ENCODE results near the gene EVL.

EVL gene

DNA sequence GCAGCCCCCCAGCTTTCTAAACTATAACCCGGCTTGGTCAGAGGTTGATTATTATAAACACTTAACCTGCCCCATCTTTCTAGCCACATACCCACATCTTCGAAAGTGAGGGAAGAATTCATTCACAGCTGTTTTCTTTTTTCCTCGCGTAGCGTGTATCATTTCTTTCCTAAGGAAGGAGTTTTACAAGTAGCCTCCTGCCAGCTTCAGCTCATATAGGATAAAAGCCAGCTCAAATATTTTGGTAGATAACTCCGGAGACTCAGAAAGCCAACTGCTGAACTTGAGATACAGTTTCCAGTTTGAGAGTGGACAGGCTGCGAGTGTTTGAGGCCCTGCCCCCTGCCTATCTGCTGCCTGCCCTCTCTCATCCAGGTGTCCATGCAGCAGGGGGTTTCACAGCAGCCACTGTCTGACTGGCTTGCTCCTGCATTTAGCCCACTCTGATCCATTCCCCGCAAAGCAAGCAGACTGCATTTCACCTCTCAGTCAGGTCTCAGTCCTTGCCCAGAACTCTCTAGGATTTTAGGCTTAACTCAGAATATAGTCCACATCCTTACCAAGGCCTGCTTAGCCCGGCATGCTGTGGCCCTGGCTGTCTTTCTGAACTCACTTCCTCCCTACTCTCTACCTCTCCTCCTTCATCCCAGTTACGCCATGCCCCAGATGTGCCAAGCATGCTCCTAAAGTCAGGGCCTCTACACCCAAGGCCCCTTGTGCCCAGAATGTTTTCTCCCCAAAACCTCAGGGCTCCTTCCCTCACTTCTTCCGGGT lies 46.9 kb downstream of the EVL start:
- no peak for DNase-seq

DNA sequence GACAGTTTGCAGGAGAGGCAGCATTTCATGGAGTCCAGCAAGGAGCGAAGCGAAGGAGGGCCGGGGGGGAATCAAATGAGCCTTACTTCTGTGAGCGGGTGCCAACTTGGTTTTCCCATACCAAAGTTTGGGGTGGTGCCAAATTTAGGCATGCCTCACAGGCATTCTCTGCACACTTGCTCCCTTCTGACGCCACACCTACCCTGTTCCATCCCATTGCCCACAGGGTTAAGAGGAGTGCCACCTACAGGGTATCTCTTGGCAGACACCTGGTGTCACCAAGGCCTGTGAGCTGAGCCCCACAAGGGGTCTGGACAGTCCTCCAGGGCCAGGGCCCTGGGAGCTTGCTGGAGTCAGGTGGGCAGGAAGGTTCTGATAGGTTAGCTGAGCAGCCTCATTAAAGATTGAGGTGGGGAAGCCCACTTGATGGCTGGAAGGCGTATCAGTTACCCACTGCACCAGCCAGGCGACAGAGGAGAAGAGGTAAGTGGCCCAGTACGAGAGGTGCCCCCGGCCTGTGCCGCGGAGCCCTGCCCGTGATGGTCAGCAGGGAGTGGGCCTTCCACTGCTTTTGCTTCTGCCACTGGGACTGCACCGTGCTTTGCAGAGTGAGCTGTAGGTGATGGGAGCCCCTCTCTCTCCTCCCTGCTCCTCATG lies 49.0 kb downstream of the EVL start:
- no peak for DNase-seq

DNA sequence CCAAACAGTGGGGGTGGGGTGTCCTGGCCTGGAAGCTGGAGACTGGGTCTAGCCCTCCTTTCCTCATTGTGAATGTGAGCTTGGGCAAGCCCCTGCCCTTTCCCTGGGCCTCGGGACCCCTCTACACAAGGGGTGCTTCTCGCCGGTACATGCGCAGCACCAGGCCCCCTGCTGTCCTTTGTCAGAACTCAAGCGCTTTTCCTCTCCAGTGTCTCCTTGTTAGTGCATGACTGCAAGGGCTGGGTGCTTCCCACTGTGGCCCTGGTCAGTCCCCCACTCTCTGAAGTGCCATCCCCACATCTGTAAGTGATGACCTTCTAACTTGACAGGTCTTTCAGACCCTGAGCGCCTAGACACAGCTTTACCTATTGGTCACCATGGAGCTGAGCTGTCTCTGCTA lies 50.0 kb downstream of the EVL start:
- DNase-seq = no peak

DNA sequence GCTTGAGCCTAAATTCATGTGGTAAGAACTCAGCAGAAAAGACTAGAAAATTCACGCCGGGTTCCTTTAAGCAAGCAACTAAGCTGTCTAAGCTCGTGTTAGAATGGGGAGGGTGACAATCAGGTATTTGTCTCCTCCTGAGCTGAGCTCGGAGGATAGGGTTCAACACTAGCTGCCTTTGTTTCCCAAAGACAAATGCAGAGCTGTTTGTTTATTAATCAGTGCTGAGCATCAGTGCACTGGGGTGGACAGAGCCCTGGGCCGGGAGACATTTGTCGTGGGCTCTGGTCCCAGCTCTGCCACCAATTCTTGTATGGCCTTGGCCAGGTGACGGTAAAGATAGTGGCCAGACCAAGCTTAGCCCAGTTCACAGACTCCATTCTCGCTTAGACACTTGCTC lies 50.5 kb downstream of the EVL start:
- DNase-seq = no peak

DNA sequence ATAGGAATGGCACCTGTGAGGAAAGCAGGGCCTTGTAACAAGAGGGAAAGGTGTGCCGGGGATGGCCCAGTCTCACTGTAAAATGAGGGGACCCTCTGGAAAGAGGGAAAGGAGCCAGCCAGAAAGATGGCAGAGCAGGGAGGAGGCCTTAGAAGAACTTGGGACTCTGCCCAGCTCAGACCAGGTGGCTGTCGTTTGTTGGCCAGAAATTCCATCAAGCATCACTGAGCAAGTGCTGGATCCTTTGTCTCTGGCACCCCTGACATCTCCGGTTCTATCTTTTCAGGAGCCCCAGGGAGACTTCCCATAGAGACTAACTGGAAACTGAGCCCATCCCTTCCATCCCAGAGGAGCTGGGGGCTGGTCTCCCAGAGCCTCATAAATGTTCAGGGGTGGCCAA lies 50.9 kb downstream of the EVL start:
- no peak for DNase-seq

DNA sequence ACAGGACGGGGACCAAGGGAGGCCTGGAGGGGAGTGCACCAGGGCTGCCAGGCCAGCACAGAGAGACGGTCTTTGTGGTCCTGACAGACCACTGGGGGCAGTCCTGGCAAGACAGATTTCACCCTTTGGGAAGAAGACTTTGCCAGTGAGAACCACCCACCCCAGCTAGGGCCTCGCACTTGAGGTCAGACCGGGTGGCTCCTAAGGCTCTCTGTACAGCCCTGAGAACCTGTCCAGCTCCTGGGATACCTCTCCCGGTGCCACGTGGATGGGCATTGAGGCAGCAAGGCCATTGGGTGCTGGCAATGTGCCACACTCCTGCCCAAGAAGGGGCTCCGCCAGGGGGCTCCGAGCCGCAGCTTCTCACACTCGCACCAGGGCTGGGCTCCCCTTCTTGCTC lies 51.8 kb downstream of the EVL start:
- no peak for DNase-seq

DNA sequence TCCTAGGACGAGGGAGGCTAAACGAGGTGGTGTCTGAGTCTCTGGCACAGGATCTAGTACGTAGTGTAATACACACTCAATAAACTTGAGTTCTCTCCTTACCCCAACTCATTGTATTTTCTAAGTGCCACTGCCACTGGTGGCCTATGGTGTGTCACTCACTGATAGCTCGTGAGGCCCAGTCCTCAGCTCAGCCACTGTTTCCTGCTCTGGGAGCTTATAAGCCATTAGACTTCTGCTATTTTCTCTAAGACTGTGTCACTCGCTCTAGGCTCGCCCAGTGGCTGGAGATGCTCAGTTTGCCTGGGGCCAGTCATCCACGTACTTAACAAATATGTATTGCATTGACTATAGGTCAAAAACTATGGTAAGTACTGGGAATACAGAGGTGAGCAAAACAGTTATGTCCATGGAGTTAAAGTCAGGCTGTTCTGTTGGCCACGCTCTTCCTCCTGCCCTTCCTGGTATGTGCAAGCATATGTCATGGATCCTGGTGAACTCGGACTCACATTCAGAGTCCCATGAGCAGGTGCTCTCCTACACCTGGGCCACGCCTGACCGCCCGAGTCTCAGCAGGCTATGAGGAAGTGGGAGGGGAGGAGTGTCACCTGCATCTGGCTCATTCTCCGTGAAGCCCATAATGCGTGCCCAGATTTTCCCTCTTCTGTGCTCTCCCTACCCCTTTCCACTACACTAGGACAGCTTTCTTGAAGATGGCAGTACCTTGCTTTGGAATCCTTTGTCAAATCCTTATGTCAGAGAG lies 52.6 kb downstream of the EVL start:
- DNase-seq = no peak

DNA sequence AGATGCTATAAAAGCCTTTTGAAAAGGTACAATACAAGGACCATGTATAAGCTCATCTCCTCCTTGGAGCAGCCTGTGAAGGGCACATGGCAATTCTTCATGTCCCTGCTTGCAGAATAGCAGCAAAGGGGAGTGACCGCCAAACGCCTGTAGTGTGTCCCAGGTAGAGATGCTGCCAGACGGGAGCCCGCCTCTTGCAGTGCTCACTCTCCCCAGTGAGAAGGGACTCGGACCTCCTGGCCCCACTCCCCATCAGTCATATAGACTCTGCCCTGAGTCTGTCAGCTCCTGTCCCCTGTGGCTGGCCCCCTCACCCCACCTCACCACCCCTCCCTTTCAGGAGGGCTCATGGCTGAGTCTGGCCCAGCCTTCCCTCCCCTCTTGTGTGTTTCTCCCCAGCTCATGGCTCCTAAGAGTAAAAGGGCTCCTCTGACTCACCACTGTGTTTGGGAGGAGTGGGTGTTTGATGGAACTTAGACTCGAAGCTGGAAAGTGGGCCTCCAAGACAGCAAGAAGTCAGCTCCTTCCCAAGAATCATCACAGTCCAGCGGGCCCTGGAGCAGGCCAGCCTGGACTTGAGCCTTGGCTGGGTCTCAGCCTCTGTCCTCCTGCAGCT lies 53.3 kb downstream of the EVL start:
- no peak for DNase-seq

DNA sequence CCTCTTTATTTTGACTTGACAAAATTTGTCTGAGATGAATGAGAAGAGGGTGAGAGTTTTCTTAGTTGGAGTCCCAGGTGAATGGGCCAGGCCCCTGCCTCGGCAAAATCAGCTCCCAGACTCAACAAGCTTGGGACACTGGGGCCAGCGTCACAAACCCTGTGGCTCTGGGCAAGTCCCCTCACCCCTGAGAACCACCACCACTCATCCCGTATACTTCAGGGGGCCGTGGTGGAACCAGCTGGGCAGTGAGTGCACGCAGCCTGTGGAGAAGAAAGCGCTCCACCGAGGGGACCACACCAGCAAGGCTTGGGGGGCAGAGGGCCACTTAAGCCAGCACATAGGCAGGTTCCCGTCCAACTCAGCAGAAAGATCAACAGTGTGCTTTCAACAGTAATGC lies 54.0 kb downstream of the EVL start:
- DNase-seq = no peak

DNA sequence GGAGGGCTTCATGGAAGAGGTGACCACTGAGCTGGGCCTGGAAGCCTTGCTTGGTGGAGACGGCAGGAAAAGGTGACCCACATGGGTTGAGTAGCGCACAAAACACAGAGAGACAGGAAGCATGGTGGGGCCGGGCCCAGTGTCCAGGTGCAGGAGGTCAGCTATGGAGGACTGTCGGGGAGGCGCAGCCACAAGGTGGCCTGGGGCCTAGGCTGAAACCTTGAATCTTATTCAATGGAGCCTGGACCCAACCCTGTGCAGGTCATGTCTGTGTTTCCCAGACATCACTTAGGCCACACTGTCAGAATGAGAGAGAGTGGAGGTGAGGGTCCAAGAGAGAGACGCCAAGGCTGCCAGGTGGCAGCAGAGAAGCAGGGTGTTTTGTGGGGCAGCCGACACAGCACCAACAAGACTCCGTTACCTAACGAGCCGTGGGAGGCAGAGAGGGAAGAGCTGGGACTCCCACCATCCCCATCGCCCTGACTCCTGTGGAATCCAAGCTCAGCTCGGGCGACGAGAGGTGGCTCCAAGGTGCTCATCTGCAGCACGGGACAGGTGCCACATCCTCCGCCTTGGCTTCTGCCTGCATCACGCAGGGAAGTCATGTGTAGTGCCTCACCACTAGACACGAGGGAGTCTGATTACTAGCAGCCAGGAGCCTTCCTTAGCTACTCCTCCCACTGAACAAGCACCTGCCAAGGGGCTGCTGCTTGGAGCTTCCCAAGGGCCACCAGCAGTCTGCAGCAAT lies 55.5 kb downstream of the EVL start:
- DNase-seq = no peak

DNA sequence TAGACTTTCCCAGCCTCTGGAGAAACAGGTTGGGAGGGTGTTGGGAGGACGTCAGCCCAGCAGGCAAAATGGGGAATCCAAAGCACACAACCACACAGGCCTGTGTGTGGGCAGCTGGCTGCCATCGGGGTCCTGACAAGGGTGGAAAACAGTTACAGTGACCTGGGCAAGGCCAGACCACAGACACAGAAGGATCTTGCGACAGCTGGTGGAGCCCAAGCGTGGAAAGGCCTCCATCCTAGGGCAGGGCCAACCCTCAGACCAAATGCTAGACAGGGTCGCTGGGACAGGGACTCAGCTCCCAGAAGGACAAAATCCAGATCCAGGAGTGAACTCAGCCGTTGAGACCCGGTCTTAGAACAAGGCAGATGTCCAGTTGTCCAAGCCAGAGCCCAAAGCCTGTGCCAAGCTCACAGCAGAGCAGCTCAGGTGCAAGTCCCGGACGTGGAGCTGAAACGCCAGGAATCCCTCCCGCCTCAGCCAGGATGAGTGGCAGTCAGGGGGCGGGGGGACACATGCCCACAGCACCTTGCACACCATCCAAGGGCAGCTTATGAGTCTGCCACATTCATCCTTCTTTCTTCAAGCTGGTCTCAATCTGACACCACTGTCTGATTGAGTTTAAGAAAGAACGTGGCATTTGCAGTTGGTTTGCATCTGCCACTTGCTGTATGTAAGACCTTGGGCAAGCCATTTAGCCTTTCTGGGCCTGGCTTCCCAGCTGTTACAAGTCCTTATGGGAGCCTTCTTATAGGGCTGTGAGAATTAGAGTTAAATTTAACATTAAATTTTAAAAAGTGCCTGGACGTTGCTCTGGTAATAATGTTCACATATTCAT lies 56.6 kb downstream of the EVL start:
- DNase-seq = no peak

DNA sequence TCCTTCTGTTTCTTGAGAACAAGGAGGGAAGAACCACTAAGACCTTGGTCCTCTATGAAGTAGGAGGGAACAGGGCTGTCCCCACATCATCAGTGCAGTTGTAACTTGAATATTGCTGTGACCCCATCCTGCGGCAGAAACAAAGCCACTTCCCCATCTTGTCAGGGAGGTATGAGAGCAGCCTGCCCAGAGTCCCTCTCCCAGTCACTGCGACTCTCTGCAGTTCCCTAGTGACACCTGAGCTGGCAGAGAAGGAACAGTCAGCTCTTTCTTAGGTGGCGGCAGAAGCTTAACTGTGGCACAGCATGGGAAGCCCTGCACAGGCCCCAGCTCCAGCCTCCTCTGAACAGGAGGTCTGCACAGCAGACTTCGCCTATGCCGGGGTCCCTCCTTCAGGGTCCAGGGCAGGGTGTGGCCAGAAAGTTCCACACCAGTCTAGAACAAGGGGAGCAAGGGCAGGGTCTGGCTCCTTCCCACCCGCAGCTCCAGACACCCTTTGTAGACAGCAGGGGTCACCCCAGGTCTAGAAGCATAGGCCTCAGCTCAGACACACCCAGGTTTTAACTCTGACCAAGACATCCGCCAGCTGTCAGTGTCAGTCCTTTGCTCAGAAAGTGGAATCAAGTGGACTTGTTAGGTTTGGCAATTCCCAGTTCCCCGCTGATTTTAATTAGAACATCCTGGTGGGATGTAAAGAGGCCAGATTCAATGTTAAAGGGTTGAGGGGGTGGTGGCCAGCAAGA lies 57.4 kb downstream of the EVL start:
- DNase-seq = no peak

DNA sequence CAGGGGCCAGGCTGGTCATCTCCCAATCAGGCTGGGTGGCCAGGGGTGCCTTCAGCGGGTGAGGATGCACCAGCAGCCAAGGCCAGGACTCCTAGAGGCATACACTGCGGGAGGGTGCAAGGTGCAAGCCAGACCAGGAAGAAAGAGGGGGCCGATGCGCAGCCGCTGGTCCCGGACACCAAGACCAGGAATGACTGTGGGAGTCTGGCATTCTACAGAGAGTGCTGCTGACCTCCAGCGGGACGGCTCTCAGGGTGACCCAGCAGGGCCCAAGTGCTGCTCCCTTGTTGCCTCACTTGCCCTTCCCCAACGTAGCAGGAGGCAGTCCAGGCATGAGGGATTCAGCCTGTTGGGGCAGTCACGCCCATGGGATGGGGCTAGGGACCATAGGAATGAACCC lies 58.4 kb downstream of the EVL start:
- no peak for DNase-seq

DNA sequence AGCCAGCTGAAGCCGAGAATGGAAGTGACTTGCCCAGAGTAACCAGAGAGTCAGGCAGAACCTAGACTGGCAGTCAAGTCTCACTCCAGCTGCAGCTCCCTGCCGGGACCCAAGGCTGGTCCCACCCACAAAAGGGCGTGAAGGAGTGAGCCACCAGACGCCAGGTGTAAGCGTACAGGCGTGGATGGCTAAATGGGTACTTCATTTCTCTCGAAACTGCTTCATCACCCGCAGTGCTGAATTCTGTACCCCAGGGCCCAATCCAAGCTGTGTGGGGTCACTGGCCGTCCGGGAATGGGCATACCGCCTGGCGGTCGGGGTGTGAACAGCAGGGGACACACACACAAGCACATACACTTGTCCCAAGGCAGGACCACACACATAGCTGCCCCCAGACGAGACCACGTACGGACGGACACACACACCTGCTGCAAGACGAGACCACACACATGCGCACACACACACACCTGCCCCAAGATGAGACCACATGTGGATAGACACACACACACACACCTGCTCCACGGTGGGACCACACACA lies 59.4 kb downstream of the EVL start:
- no peak for DNase-seq

DNA sequence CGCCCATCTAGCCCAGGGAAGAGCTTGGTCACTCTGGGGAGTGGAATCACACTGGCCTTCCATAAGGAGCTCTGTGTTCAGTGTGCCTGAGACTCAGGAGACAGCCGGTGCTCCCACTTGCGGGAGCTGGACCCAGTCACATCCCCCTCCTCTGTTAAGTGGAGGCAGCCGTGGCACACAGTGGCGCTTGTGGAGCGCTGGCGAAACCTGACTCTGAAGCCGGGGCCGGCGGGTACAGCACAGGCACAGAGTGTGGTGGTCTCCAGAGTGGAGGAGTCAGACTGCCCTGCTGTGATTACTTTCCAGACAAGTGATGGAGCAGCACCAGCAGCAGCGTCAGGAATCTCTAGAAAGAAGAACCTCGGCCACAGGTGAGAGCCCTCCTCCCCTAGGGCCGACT lies 61.2 kb downstream of the EVL start:
- no peak for DNase-seq

DNA sequence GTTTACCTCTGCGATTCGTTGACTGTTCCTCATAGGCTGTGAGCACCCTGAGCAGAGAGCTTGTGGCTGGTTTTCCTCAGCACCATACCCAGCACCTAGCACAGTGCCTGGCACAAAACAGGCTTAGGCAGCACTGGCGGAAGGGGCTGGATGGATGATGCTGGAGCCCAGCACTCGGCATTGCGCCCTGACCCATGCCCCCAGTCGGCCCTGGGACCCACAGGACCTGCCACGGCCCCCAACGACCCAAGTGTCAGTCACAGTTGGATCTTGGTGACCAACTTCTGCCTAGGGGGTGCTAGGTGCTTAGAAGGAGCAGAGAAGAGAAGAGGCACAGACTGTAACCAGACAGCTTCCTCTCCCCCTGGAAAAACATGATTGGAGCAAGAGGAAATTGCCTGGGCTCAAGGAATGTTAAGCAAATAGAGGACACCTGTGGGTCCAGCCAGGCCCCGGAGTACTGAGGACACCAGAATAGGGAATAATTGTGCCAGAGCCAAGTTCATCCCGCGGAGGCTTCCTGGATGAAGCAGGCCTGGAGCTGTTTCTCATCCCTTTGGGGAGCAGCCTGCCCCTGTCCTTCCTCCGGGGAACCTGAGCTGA lies 62.7 kb downstream of the EVL start:
- DNase-seq = no peak

DNA sequence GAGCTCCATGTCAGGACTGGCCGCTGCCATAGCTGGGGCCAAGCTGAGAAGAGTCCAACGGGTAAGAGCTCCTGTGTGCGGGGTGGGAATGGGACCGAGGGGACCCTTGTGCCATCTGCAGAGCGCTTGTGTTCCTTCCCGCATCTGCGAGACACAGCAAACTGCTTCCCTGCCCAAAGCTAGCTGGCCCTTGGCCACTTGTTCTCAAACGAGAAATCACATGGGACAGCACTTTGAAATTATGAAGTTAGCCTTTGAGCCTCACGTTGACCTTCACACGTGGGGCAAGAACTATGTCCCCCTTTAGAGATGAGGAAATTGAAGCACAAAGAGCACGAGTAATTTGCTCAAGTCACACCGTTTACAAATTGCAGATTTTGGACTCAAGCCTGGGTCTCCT lies 63.5 kb downstream of the EVL start:
- no peak for DNase-seq

DNA sequence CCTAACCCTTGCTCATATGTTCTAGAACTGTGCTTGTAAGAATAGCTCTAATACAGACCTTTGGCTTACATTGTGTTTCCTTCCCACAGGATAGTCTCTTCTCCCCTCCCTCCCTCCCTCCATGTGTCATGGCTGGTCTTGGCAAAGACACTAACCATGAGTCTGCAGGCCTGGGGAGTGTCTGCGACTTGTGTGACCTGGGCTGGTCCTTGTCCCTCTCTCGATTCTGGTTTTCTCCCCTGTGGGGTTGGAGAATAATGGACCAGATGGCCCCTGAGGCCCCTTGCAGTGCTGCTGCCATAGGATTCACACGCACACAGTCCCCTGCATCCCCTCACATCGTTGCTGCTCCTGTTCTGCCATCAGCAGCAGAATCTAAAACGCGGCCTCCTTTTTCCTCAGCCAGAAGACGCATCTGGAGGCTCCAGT lies 64.0 kb downstream of the EVL start:
- no peak for DNase-seq

DNA sequence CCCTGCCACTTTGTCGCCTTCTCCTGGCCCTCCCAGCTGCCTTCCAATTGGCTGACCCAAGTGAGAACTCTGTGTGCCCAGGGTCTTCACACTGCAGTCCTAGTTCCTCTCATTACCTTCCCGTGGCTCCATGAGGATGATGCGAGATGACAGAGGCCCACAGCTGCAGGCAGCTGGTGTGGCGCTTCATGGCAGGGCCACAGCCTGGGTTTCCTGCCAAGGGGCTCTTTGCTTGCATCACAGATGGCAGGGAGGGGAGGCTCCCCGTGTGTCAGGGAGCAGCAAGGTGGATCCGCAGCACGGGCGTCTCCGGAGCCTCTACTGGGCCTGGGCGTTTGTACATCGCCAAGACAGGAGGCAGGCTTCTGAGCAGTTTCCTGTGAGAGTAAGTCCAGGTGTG lies 65.3 kb downstream of the EVL start:
- DNase-seq = no peak

DNA sequence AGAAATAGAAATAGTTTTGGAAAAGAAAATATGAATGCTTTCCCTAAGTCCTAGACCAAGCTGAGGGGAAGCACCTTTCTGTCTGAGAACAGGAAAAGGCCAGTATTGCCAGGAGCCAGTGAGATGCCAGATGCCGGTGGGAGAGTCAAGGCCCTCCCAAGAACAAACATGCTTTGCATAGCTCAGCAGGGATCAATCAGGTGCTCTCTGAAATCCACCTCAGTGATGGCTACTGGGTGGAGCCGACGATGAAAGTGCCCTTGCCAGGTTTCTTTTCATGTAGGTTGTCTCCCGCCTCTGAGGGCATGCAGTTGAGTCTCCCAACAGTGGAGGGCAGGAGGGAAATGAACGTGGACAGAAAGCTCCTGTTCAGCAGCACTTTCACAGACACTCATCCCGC lies 66.0 kb downstream of the EVL start:
- no peak for DNase-seq

Measured in islet precursor cell (in vitro differentiated cells).